Measurements from ENCODE around the gene STAT5B. TPM values are rescaled to one million over a fixed set of nuclear protein-coding genes. Genes with fewer than 3 reads are reported as not detected.

Gene STAT5B
- total and polyA plus RNA-seq, 9 of the 15 experiments (the other 6 are each of a cell fraction or from before 2014, with no cell fraction given) = 20.8 to 176 (median 92.4) TPM

GRCh38 chr17:42311240-42312034, 35.2 kb upstream of the STAT5B start (continued):
- no peak for TF ChIP-seq MIER1 (IDR thresholded peaks at IDR 0.05; ENCODE audit: low read depth)
- TF ChIP-seq MYBL2 (IDR thresholded peaks at IDR 0.05; ENCODE audit: low read depth) = no peak
- no peak for TF ChIP-seq MYBL2 (CRISPR knock-in tag; IDR thresholded peaks at IDR 0.05; ENCODE audit: borderline replicate concordance)
- no peak for TF ChIP-seq NUFIP1 (IDR thresholded peaks at IDR 0.05; ENCODE audit: partially characterized antibody)
- no peak for TF ChIP-seq ZNF174 (CRISPR knock-in tag; IDR thresholded peaks at IDR 0.05)
- peak; percentile 75 for TF ChIP-seq HNRNPLL (IDR thresholded peaks at IDR 0.05; ENCODE audit: low read depth, low read length, poor library complexity, severe bottlenecking)
- peak; percentile 45 for TF ChIP-seq POLR2AphosphoS2 (IDR thresholded peaks at IDR 0.05; ENCODE audit: low read length)
- no peak for TF ChIP-seq ZBTB5 (IDR thresholded peaks at IDR 0.05)
- TF ChIP-seq ZNF717 (CRISPR knock-in tag; IDR thresholded peaks at IDR 0.05) = no peak
- no peak for TF ChIP-seq FOXA1 (IDR thresholded peaks at IDR 0.05; ENCODE audit: borderline replicate concordance)
- TF ChIP-seq TAF1 (IDR thresholded peaks at IDR 0.05; ENCODE audit: control insufficient read depth, extremely low read depth, insufficient read depth, low read length, severe bottlenecking) = peak; percentile 60
- TF ChIP-seq BCLAF1 (IDR thresholded peaks at IDR 0.05; ENCODE audit: borderline replicate concordance in 1 of 2, control insufficient read depth in 1 of 2, low read depth in 2 of 2, low read length in 1 of 2) = 0 out of 4 replicates have a peak, but pooled peaks of 1 of the 2 experiments have one; percentile 19
- no peak for TF ChIP-seq SREBF1 (IDR thresholded peaks at IDR 0.05; ENCODE audit: borderline replicate concordance, low read depth, low read length)
- TF ChIP-seq POLR3A (IDR thresholded peaks at IDR 0.05; ENCODE audit: borderline replicate concordance, extremely low read depth, insufficient read depth, insufficient read length) = no peak
- no peak for TF ChIP-seq SPI1 (IDR thresholded peaks at IDR 0.05; ENCODE audit: borderline replicate concordance, low read depth, low read length)
- peak; percentile 71 for TF ChIP-seq ATF7 (IDR thresholded peaks at IDR 0.05)
- no peak for TF ChIP-seq STAG1 (CRISPR knock-in tag; IDR thresholded peaks at IDR 0.05; ENCODE audit: borderline replicate concordance)
- TF ChIP-seq KDM4B (IDR thresholded peaks at IDR 0.05; ENCODE audit: borderline replicate concordance in 2 of 2, low read depth in 1 of 2) = no peak
- no peak for TF ChIP-seq COPS2 (conservative IDR thresholded peaks at IDR 0.05)
- no peak for TF ChIP-seq PHB (CRISPR knock-in tag; IDR thresholded peaks at IDR 0.05)
- no peak for TF ChIP-seq GABPB2 (CRISPR knock-in tag; conservative IDR thresholded peaks at IDR 0.05)
- no peak for TF ChIP-seq KHSRP (IDR thresholded peaks at IDR 0.05)
- peak; percentile 76 for TF ChIP-seq SUPT5H (IDR thresholded peaks at IDR 0.05)
- TF ChIP-seq ZNF785 (CRISPR knock-in tag; IDR thresholded peaks at IDR 0.05) = no peak
- no peak for TF ChIP-seq RBFOX2 (IDR thresholded peaks at IDR 0.05; ENCODE audit: low read depth, low read length)

Measured in K562 (cell line).